H1 (cell line): ENCODE results near the gene ABCF2.
A peak's percentile ranks its signal among the peaks of the same experiment; 100 is the strongest.

Experiments used
- BACH1 ChIP-seq: IDR thresholded peaks from 2 replicates; pipeline ENCODE4 v1.6.1; 2012; ENCODE audit warnings: low read length, improper control_type of control experiment
- CBX5 ChIP-seq: fragments of 300-800, 300-1000 bp; sonication (generic); IDR thresholded peaks from 2 replicates; pipeline ENCODE4 v1.7.1; 2016; ENCODE audit warnings: antibody characterized with exemption, low read length, low read depth
- CEBPB ChIP-seq: IDR thresholded peaks from 2 replicates; pipeline ENCODE4 v1.6.1; 2012; ENCODE audit warnings: low read depth, low read length
- CHD2 ChIP-seq: IDR thresholded peaks from 2 replicates; pipeline ENCODE4 v1.6.1; 2012; ENCODE audit warnings: low read length, improper control_type of control experiment
- CTCF ChIP-seq, 3 experiments: IDR thresholded peaks; 1 replicate in 2 of 3; 2 replicates in 1 of 3; pipeline versions ENCODE4 v1.5.1 to v1.6.1; 2011; ENCODE audit warnings: low read length in 3 of 3, mild to moderate bottlenecking in 3 of 3, inconsistent platforms in 2 of 3, low read depth in 1 of 3, moderate library complexity in 1 of 3; ENCODE audit not compliant: insufficient read depth in 1 of 3; ENCODE audit errors: control extremely low read depth in 1 of 3
- EP300 ChIP-seq, 2 experiments: IDR thresholded peaks; 1 replicate in 1 of 2; 2 replicates in 1 of 2; pipeline ENCODE4 v1.6.1; 2011 to 2012; ENCODE audit warnings: low read depth in 2 of 2, low read length in 2 of 2, mild to moderate bottlenecking in 2 of 2, borderline replicate concordance in 1 of 2, inconsistent platforms in 1 of 2, moderate library complexity in 1 of 2
- EZH2 ChIP-seq: fragments of 200-600 bp; sonication (generic); IDR thresholded peaks from 2 replicates; pipeline ENCODE4 v1.7.1; 2012; ENCODE audit warnings: low read depth, mild to moderate bottlenecking, moderate library complexity, low read length, inconsistent platforms; ENCODE audit not compliant: severe bottlenecking
- GABPA ChIP-seq: IDR thresholded peaks from 2 replicates; pipeline ENCODE4 v1.6.1; 2011; ENCODE audit warnings: mild to moderate bottlenecking, low read length, moderate library complexity, borderline replicate concordance; ENCODE audit not compliant: insufficient read depth
- POLR2A ChIP-seq, 2 experiments: IDR thresholded peaks; 1 replicate in 1 of 2; 2 replicates in 1 of 2; pipeline ENCODE4 v1.6.1; 2011; ENCODE audit warnings: low read depth in 2 of 2, low read length in 2 of 2, mild to moderate bottlenecking in 2 of 2; ENCODE audit errors: control extremely low read depth in 1 of 2
- RAD21 ChIP-seq, 2 experiments: IDR thresholded peaks in 1 of 2; conservative IDR thresholded peaks in 1 of 2; 2 replicates each; pipeline ENCODE4 v1.6.1; 2011; ENCODE audit warnings: low read depth in 2 of 2, low read length in 2 of 2, improper control_type of control experiment in 1 of 2, inconsistent platforms in 1 of 2, mild to moderate bottlenecking in 1 of 2, moderate library complexity in 1 of 2
- RNF2 ChIP-seq: fragments of 200-900, 300-1000 bp; sonication (generic); IDR thresholded peaks from 2 replicates; pipeline ENCODE4 v1.7.1; 2016; ENCODE audit warnings: borderline replicate concordance, low read depth, mild to moderate bottlenecking, antibody characterized with exemption, low read length; ENCODE audit not compliant: poor library complexity, severe bottlenecking; ENCODE audit errors: missing control alignments
- SP1 ChIP-seq: IDR thresholded peaks from 2 replicates; pipeline ENCODE4 v1.6.1; 2011; ENCODE audit warnings: low read depth, low read length
- TF ChIP-seq, protein P1 (sequence below): IDR thresholded peaks from 2 replicates; pipeline ENCODE4 v1.6.1; 2011; ENCODE audit warnings: low read depth, mild to moderate bottlenecking, low read length; ENCODE audit not compliant: insufficient read depth

DNA sequence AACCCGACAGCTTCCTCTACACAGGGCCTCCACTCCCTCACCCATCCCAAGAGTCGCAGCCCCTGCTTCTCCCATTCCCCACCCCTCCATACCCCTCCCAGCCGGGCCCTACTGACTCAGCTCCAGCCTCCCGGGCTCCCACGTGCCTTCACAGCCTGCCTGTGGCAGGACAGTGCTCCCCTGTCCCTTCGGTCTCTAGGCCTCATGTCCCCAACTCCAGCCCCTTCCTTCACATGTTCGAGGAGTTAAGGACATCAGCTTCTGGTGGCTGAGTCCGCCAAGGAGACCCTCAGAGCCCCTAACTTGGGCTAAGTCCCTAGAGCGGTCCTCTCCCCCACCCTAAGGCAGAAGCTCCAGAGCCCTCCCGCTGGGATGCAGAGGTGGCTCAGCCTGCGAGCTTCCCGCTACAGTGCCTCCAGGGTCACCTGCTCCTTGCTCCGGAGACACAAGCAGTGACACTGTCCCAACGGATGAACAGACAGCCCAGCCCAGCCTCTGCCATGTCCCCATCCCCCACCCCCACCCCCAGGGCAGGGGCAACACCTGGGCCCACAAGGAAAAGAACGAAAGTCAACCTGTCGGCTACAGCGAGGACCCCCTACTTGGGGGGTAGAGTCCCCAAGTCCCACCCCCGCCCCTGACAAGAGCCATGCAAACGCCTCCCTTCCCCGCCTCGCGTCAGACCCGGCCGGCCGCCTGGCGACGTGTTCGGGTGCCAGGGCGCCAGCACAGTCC, 20.8 kb upstream of the ABCF2 start:
- no peak for TF ChIP-seq SP1
- TF ChIP-seq CTCF (IDR thresholded peaks at IDR 0.05; ENCODE audit: control extremely low read depth in 1 of 3, insufficient read depth in 1 of 3, low read depth in 1 of 3, low read length in 3 of 3) = no peak
- no peak for TF ChIP-seq CBX5
- TF ChIP-seq EP300 (IDR thresholded peaks at IDR 0.05; ENCODE audit: borderline replicate concordance in 1 of 2, low read depth in 2 of 2, low read length in 2 of 2) = no peak
- no peak for TF ChIP-seq POLR2A (IDR thresholded peaks at IDR 0.05; ENCODE audit: control extremely low read depth in 1 of 2, low read depth in 2 of 2, low read length in 2 of 2)
- peak; percentile 55 for TF ChIP-seq EZH2
- TF ChIP-seq, protein P1, sequence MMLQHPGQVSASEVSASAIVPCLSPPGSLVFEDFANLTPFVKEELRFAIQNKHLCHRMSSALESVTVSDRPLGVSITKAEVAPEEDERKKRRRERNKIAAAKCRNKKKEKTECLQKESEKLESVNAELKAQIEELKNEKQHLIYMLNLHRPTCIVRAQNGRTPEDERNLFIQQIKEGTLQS = no peak
- no peak for TF ChIP-seq BACH1
- TF ChIP-seq GABPA = no peak
- no peak for TF ChIP-seq CHD2
- no peak for TF ChIP-seq CEBPB
- TF ChIP-seq RAD21 (IDR thresholded peaks at IDR 0.05 in 1 of 2, conservative IDR thresholded peaks at IDR 0.05 in 1 of 2; ENCODE audit: low read depth in 2 of 2, low read length in 2 of 2) = no peak
- no peak for TF ChIP-seq RNF2
